ENCODE results near the gene OR52E8. TPM values are rescaled to one million over a fixed set of nuclear protein-coding genes. Genes with fewer than 3 reads are reported as not detected.
A peak's percentile ranks its signal among the peaks of the same experiment; 100 is the strongest.

OR52E8 gene
- polyA plus RNA-seq, 3 donors: not detected

- no peak for DNase-seq (ENCODE audit: extremely low read depth in 1 of 11, low read depth in 9 of 11, low spot score in 4 of 11)
Observed at GRCh38 chr11:5809905-5810795, 47.3 kb downstream of the OR52E8 start.

- no peak for DNase-seq (ENCODE audit: extremely low read depth in 1 of 11, low read depth in 9 of 11, low spot score in 4 of 11)
Observed at GRCh38 chr11:5809122-5809519, 48.4 kb downstream of the OR52E8 start.

DNA sequence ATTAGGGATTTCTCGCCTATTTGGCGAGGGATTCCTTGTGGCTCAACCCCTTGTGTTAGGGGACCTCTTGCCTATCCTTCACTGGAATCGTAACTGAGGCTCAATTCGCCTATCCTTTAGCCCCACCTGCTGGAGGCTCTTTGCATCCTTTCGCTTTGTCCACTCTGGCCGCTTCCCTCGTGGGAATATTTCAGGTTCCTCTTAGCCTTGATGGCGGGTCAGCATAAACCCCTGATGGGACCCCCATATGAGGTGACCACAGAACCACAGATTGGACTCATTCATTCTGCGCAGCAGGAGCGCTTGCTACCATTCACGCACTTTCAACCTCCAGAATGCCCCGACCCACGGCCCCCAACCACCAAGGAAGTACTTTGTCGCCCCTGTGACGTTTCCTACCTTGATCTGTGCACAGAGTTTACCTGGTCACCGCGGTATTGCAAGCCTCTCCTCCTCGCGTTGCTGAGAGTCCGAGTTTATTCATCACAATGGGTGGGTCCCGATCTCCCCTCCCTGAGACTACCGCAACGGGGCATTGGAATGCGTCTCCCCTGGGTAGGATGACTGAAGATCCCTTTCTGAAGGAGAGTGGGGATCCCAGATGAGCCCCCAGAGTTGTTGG, 48.9 kb downstream of the OR52E8 start, which contains the start of gene OR52N2:
Gene OR52N2 (plus strand): TSS at position 425 of the 622 bp plus-strand sequence. CDS start 11,412 bp downstream, outside the sequence.
- peak; percentile 22 to 70 (median 56) for DNase-seq (ENCODE audit: extremely low read depth in 1 of 11, low read depth in 9 of 11, low spot score in 4 of 11)

DNA sequence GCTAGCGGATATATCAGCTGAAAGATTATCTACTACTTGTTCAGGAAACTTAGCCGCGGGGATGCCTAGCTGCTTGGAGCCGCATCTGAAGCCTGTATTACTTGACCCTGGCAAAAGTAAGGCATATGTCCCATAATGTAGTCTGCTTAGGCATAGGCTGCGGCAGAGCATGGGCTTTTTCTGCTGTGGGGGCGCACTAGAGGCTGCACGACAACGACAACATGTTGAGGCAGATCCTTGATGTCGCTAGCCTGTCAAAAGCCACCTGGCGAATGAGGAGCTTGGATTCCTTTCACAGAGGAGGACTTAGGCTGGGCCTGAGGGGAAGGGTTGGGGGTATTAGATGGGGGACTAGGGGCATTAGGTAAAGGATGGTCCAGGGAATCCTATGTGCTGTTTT, 49.9 kb downstream of the OR52E8 start:
- no peak for DNase-seq (ENCODE audit: extremely low read depth in 1 of 11, low read depth in 9 of 11, low spot score in 4 of 11)

Other genes starting within 250 kb of the OR52E8 start
- 10 to 100 TPM in 1 of 3 donors, 1 to 10 TPM in 2; 7.3 to 10.7 (median 7.9) TPM for gene TRIM34, start 232.7 kb downstream of the OR52E8 start, polyA plus RNA-seq (ENCODE audit: insufficient read length in 3 of 3)
- gene TRIM5, start 172.6 kb downstream of the OR52E8 start, polyA plus RNA-seq (ENCODE audit: insufficient read length in 3 of 3): 10 to 100 TPM; 38.4 to 49.2 (median 39.7) TPM
- gene TRIM22, start 167.9 kb downstream of the OR52E8 start, polyA plus RNA-seq (ENCODE audit: insufficient read length in 3 of 3): 10 to 100 TPM in 1 of 3 donors, 1 to 10 TPM in 2; 6.1 to 13.9 (median 7.0) TPM
- gene OR56B1, start 121.2 kb downstream of the OR52E8 start, polyA plus RNA-seq (ENCODE audit: insufficient read length in 3 of 3): not detected
- gene OR52N4, start 103.4 kb downstream of the OR52E8 start, polyA plus RNA-seq (ENCODE audit: insufficient read length in 3 of 3): not detected
- not detected for gene OR52N5, start 74.3 kb downstream of the OR52E8 start, polyA plus RNA-seq (ENCODE audit: insufficient read length in 3 of 3)
- not detected for gene OR52N1, start 66.4 kb downstream of the OR52E8 start, polyA plus RNA-seq (ENCODE audit: insufficient read length in 3 of 3)
- not detected for gene OR52N2, start 48.8 kb downstream of the OR52E8 start, polyA plus RNA-seq (ENCODE audit: insufficient read length in 3 of 3)
- gene OR52E6, start 15.8 kb downstream of the OR52E8 start, polyA plus RNA-seq (ENCODE audit: insufficient read length in 3 of 3): not detected
- gene OR52E4, start 22.9 kb upstream of the OR52E8 start, polyA plus RNA-seq (ENCODE audit: insufficient read length in 3 of 3): under 1 TPM in 2 of 3 donors, not detected in 1; 0.05 to 0.06 TPM
- not detected for gene OR52E5, start 35.5 kb upstream of the OR52E8 start, polyA plus RNA-seq (ENCODE audit: insufficient read length in 3 of 3)
- gene OR56A3, start 84.6 kb upstream of the OR52E8 start, polyA plus RNA-seq (ENCODE audit: insufficient read length in 3 of 3): not detected
- gene OR56A5, start 110.8 kb upstream of the OR52E8 start, polyA plus RNA-seq (ENCODE audit: insufficient read length in 3 of 3): not detected
- gene OR52L1, start 129.3 kb upstream of the OR52E8 start, polyA plus RNA-seq (ENCODE audit: insufficient read length in 3 of 3): not detected
- gene OR56A4, start 149.3 kb upstream of the OR52E8 start, polyA plus RNA-seq (ENCODE audit: insufficient read length in 3 of 3): under 1 TPM; 0.04 to 0.09 (median 0.06) TPM
- gene OR56A1, start 173.1 kb upstream of the OR52E8 start, polyA plus RNA-seq (ENCODE audit: insufficient read length in 3 of 3): under 1 TPM in 1 of 3 donors, not detected in 2; 0.03 TPM
- under 1 TPM; 0.19 to 0.30 (median 0.22) TPM for gene OR56B4, start 250.0 kb upstream of the OR52E8 start, polyA plus RNA-seq (ENCODE audit: insufficient read length in 3 of 3)

Measured in renal cortex interstitium (tissue), 11 donors.